AG20443 (cell line): ENCODE results near the gene CLRN3.

Experiments
- DNase-seq: peaks from one replicate; pipeline ENCODE4 v3.0.0; 2012; ENCODE audit warnings: low spot score, mixed read lengths

CLRN3 gene

GRCh38 chr10:127919418-127920271 lies 26.9 kb upstream of the CLRN3 start:
- DNase-seq: peak; percentile 73

- no peak for DNase-seq
These were observed 25.8 kb upstream of the CLRN3 start for GRCh38 chr10:127918572-127918971.

- no peak for DNase-seq
These were observed 24.1 kb upstream of the CLRN3 start for GRCh38 chr10:127916826-127917225.

- DNase-seq: no peak
These were observed 22.6 kb upstream of the CLRN3 start for GRCh38 chr10:127915324-127915723.

- DNase-seq: no peak
These were observed 20.6 kb upstream of the CLRN3 start for GRCh38 chr10:127913368-127913759.

GRCh38 chr10:127912607-127913367 lies 20.0 kb upstream of the CLRN3 start:
- no peak for DNase-seq

GRCh38 chr10:127911867-127912257 lies 19.1 kb upstream of the CLRN3 start:
- DNase-seq: no peak

- DNase-seq: no peak
These were observed 18.6 kb upstream of the CLRN3 start for GRCh38 chr10:127911218-127911866.

- no peak for DNase-seq
These were observed 17.7 kb upstream of the CLRN3 start for GRCh38 chr10:127910464-127910770.

GRCh38 chr10:127909716-127910463 lies 17.1 kb upstream of the CLRN3 start:
- DNase-seq: no peak

- DNase-seq: no peak
These were observed 16.2 kb upstream of the CLRN3 start for GRCh38 chr10:127908959-127909267.

GRCh38 chr10:127908106-127908958 lies 15.6 kb upstream of the CLRN3 start:
- DNase-seq: peak; percentile 68

- peak; percentile 77 for DNase-seq
These were observed 14.8 kb upstream of the CLRN3 start for GRCh38 chr10:127907411-127908105.

- DNase-seq: peak; percentile 95
These were observed 14.0 kb upstream of the CLRN3 start, which contains the start of gene PTPRE for GRCh38 chr10:127906548-127907377. Gene PTPRE, plus strand, starts transcription at chr10:127907103. Its CDS starts 133,779 bp downstream, at chr10:128040882.

GRCh38 chr10:127905848-127906261 lies 13.1 kb upstream of the CLRN3 start:
- no peak for DNase-seq

GRCh38 chr10:127905001-127905847 lies 12.5 kb upstream of the CLRN3 start:
- DNase-seq: no peak

GRCh38 chr10:127904311-127905000 lies 11.7 kb upstream of the CLRN3 start:
- DNase-seq: no peak

- DNase-seq: no peak
These were observed 11.0 kb upstream of the CLRN3 start for GRCh38 chr10:127903789-127904188.
